ENCODE measurements around the gene MCTS1.

GRCh38 chrX:120556251-120556650 is 47.6 kb upstream of the MCTS1 start:
- TF ChIP-seq EZH2 (IDR thresholded peaks at IDR 0.05) (no peak), POLR2AphosphoS5 (IDR thresholded peaks at IDR 0.05; ENCODE audit: borderline replicate concordance, low read depth, low read length) (no peak)

Data from SK-N-MC (cell line).